HCT116 (cell line): Measurements from ENCODE around the gene MEG3. TPM values are rescaled to one million over a fixed set of nuclear protein-coding genes. Genes with fewer than 3 reads are reported as not detected.

Experiments
- ATAC-seq: fragments of 200-7000 bp; cut with Tn5 transposase; 2 replicates; pipeline ENCODE4 v1.9.1; 2020; ENCODE audit warnings: mild to moderate bottlenecking, moderate library complexity
- BruUV-seq: library from RNA; stranded (reverse); fragments of 400-500 nt; replicated peaks from 2 replicates; lab custom pipeline; 2021; lab: Mats Ljungman, UMichigan
- CTCF ChIA-PET: fragments of 300-600 bp; sonication (Branson Sonifier 250); formaldehyde crosslinking; loops from one replicate; lab custom pipeline; 2021; ENCODE audit warnings: antibody characterized with exemption; lab: Charles Lee
- POLR2A ChIA-PET: fragments of 300-600, 350-600 bp; sonication (Branson Sonifier 250); formaldehyde crosslinking; loops from one replicate; lab custom pipeline; 2021; ENCODE audit warnings: antibody characterized with exemption; lab: Charles Lee
- RAD21 ChIA-PET, 2 experiments: fragments of 300-600 bp; sonication (Branson Sonifier 250); formaldehyde crosslinking; loops; one replicate each; lab custom pipeline; 2023; ENCODE audit warnings: low total read pairs in 2 of 2; ENCODE audit not compliant: uncharacterized antibody in 2 of 2, unreplicated experiment in 2 of 2, low non-redundant PET in 1 of 2; lab: Charles Lee
- DNase-seq: peaks from one replicate; pipeline ENCODE4 v3.0.0-alpha.2; 2010; ENCODE audit warnings: low read depth, low spot score
- H2AFZ ChIP-seq: fragments of 200-600 bp; shearing (Covaris generic), sonication (generic); 2 replicates; pipeline ENCODE4 v1.6.1; 2017; ENCODE audit warnings: low read depth, mixed run types, mixed read lengths, antibody characterized with exemption, low read length; ENCODE audit not compliant: poor library complexity, severe bottlenecking
- H3K27ac ChIP-seq: 2 replicates; pipeline ENCODE4 v1.5.1; 2012; ENCODE audit warnings: low read depth, low read length
- H3K27me3 ChIP-seq: fragments of 200-600 bp; sonication (generic); 2 replicates; pipeline ENCODE4 v1.6.1; 2016; ENCODE audit warnings: mixed run types, low read length, mixed read lengths; ENCODE audit not compliant: insufficient read depth
- H3K36me3 ChIP-seq, 2 experiments: fragments of 200-500 bp in 1 of 2; fragments of 200-600 bp in 1 of 2; sonication (Bioruptor generic) in 1 of 2; sonication (generic) in 1 of 2; 2 replicates each; pipeline versions ENCODE4 v1.5.1 to v1.6.1; 2014 to 2016; ENCODE audit warnings: low read length in 2 of 2, inconsistent platforms in 1 of 2, mixed read lengths in 1 of 2, mixed run types in 1 of 2; ENCODE audit not compliant: insufficient read depth in 2 of 2, control insufficient read depth in 1 of 2
- H3K4me1 ChIP-seq, 2 experiments: fragments of 200-600 bp in 1 of 2; sonication (generic) in 1 of 2; 2 replicates each; pipeline versions ENCODE4 v1.5.1 to v1.6.1; 2012 to 2017; ENCODE audit warnings: low read length in 2 of 2, inconsistent platforms in 1 of 2, mild to moderate bottlenecking in 1 of 2, mixed read lengths in 1 of 2, mixed run types in 1 of 2, moderate library complexity in 1 of 2; ENCODE audit not compliant: insufficient read depth in 2 of 2, control insufficient read depth in 1 of 2
- H3K4me2 ChIP-seq: fragments of 200-600 bp; sonication (generic); 2 replicates; pipeline ENCODE4 v1.6.1; 2017; ENCODE audit warnings: mixed run types, low read length, mixed read lengths
- H3K4me3 ChIP-seq, 2 experiments: fragments of 200-600 bp in 1 of 2; sonication (generic) in 1 of 2; replicated peaks in 1 of 2; 2 replicates each; pipeline ENCODE4 v1.5.1; 2011 to 2016; ENCODE audit warnings: low read length in 2 of 2, control low read depth in 1 of 2, low read depth in 1 of 2, mild to moderate bottlenecking in 1 of 2, mixed read lengths in 1 of 2, mixed run types in 1 of 2
- H3K79me2 ChIP-seq: fragments of 200-600 bp; sonication (generic); 2 replicates; pipeline ENCODE4 v1.6.1; 2017; ENCODE audit warnings: mild to moderate bottlenecking, mixed run types, low read length, moderate library complexity, mixed read lengths; ENCODE audit not compliant: insufficient read depth
- H3K9ac ChIP-seq: fragments of 200-600 bp; sonication (generic); 2 replicates; pipeline ENCODE4 v1.6.1; 2016; ENCODE audit warnings: low read length, mixed read lengths
- H3K9me2 ChIP-seq: fragments of 200-600 bp; sonication (generic), shearing (Covaris generic); 2 replicates; pipeline ENCODE4 v1.6.1; 2017; ENCODE audit warnings: mixed run types, mild to moderate bottlenecking, moderate library complexity; ENCODE audit not compliant: insufficient read depth
- H3K9me3 ChIP-seq, 2 experiments: fragments of 200-500 bp in 1 of 2; fragments of 200-600 bp in 1 of 2; sonication (Bioruptor generic) in 1 of 2; sonication (generic) in 1 of 2; 2 replicates each; pipeline ENCODE4 v1.6.1; 2014 to 2017; ENCODE audit warnings: low read length in 2 of 2, mixed read lengths in 2 of 2, inconsistent platforms in 1 of 2, low read depth in 1 of 2, mild to moderate bottlenecking in 1 of 2, mixed run types in 1 of 2, moderate library complexity in 1 of 2; ENCODE audit not compliant: control insufficient read depth in 1 of 2, insufficient read depth in 1 of 2
- H4K20me1 ChIP-seq: fragments of 200-600 bp; sonication (generic), shearing (Covaris generic); 2 replicates; pipeline ENCODE4 v1.6.1; 2017; ENCODE audit warnings: mixed run types, mild to moderate bottlenecking, moderate library complexity; ENCODE audit not compliant: insufficient read depth
- ATF3 ChIP-seq: IDR thresholded peaks from 2 replicates; pipeline ENCODE4 v1.6.1; 2012
- CBX3 ChIP-seq: IDR thresholded peaks from 2 replicates; pipeline ENCODE4 v1.6.1; 2012; ENCODE audit warnings: low read depth
- CTCF ChIP-seq, 3 experiments: fragments of 200-600 bp in 1 of 3; sonication (generic) in 1 of 3; IDR thresholded peaks in 2 of 3; conservative IDR thresholded peaks in 1 of 3; 2 replicates each; pipeline ENCODE4 v1.5.1; 2012 to 2017; ENCODE audit warnings: low read depth in 2 of 3, low read length in 2 of 3, antibody characterized with exemption in 1 of 3, borderline replicate concordance in 1 of 3, control low read depth in 1 of 3, mild to moderate bottlenecking in 1 of 3, mixed read lengths in 1 of 3, mixed run types in 1 of 3, moderate library complexity in 1 of 3; ENCODE audit not compliant: insufficient read depth in 1 of 3
- EGR1 ChIP-seq: IDR thresholded peaks from 2 replicates; pipeline ENCODE4 v1.6.1; 2012; ENCODE audit warnings: low read depth
- ELF1 ChIP-seq: IDR thresholded peaks from 2 replicates; pipeline ENCODE4 v1.6.1; 2012; ENCODE audit warnings: low read depth, borderline replicate concordance
- EZH2 ChIP-seq: fragments of 200-600 bp; sonication (generic); IDR thresholded peaks from 2 replicates; pipeline ENCODE4 v1.6.1; 2017; ENCODE audit warnings: antibody characterized with exemption, mixed run types
- EZH2phosphoT487 ChIP-seq: fragments of 200-600 bp; IDR thresholded peaks from 2 replicates; pipeline ENCODE4 v1.6.1; 2018; ENCODE audit warnings: antibody characterized with exemption, borderline replicate concordance
- MAX ChIP-seq: IDR thresholded peaks from 2 replicates; pipeline ENCODE4 v1.6.1; 2012
- RAD21 ChIP-seq: IDR thresholded peaks from 2 replicates; pipeline ENCODE4 v1.6.1; 2012; ENCODE audit warnings: low read depth, mild to moderate bottlenecking
- SIN3A ChIP-seq: IDR thresholded peaks from 2 replicates; pipeline ENCODE4 v1.6.1; 2012; ENCODE audit warnings: low read depth
- SRF ChIP-seq: IDR thresholded peaks from 2 replicates; pipeline ENCODE4 v1.6.1; 2012; ENCODE audit warnings: low read depth
- YY1 ChIP-seq: IDR thresholded peaks from 2 replicates; pipeline ENCODE4 v1.6.1; 2011; ENCODE audit warnings: low read length, low read depth, moderate library complexity, mild to moderate bottlenecking; ENCODE audit not compliant: insufficient replicate concordance; ENCODE audit errors: extremely low read depth
- ZBTB33 ChIP-seq: IDR thresholded peaks from 2 replicates; pipeline ENCODE4 v1.6.1; 2011; ENCODE audit warnings: mild to moderate bottlenecking, low read length, moderate library complexity; ENCODE audit not compliant: insufficient replicate concordance; ENCODE audit errors: extremely low read depth
- ZFX ChIP-seq: fragments of 450-650 bp; IDR thresholded peaks from 2 replicates; pipeline ENCODE4 v1.6.1; 2017
- ZNF274 ChIP-seq: fragments of 200-500 bp; sonication (Bioruptor generic); IDR thresholded peaks from 2 replicates; pipeline ENCODE4 v1.6.1; 2014; ENCODE audit warnings: mild to moderate bottlenecking, low read depth, low read length, inconsistent platforms
- intact Hi-C: fragments of 100-400 bp; cut with micrococcal nuclease; formaldehyde crosslinking; loops from 2 replicates; pipeline ENCODE4 v1.10.0; 2022
- total RNA-seq: library from RNA; stranded (reverse); gene quantifications from one replicate; pipeline ENCODE4 v1.2.1, GENCODE V29; 2021; ENCODE audit not compliant: unreplicated experiment

MEG3 gene
- total RNA-seq, 1 experiment from 2014 or later: 2.5 TPM

- ChIA-PET CTCF (no interaction called here), POLR2A (no interaction called here)
- Histone ChIP-seq H3K4me1 (peaks cover 0 to 16% of the 10 kb centered on the region in 2 experiments; a peak in 2 of 4 replicates), H2AFZ (no peak overlapping the region), H3K27me3 (no peaks in the 10 kb centered on the region; the same call in 1 of the 2 replicates), H3K4me3 (no peak overlapping the region), H3K9me2 (no peaks in the 10 kb centered on the region), H4K20me1 (no peaks in the 10 kb centered on the region), H3K79me2 (no peaks in the 10 kb centered on the region)
- ATAC-seq: no peak
- no peak for DNase-seq
- no peak for TF ChIP-seq EGR1
- TF ChIP-seq SRF: no peak
- TF ChIP-seq, all 23 proteins: peak for 0
- RAD21 ChIA-PET: interaction anchor here in 1 of 2 experiments (0.7 kb wide), 1 partner anchor 201 kb away, joined by 3 read pairs; no protein-coding TSS in a partner anchor
- Histone ChIP-seq H3K27ac (no peak overlapping the region), H3K4me2 (no peak overlapping the region), H3K9ac (no peak overlapping the region), H3K9me3 (no peaks in the 10 kb centered on the region), H3K36me3 (no peaks in the 10 kb centered on the region)
- BruUV-seq: no TSS peak
- intact Hi-C loops: no loop called here
These were observed 38.3 kb downstream of the MEG3 start for GRCh38 chr14:100864206-100864605.

GRCh38 chr14:100864960-100865681, 39.2 kb downstream of the MEG3 start:
- Histone ChIP-seq H3K27ac (no peak overlapping the region), H2AFZ (no peak overlapping the region), H3K4me2 (no peak overlapping the region), H3K27me3 (no peaks in the 10 kb centered on the region; the same call in 1 of the 2 replicates), H3K79me2 (no peaks in the 10 kb centered on the region), H3K4me3 (no peak overlapping the region), H3K9me3 (no peaks in the 10 kb centered on the region), H3K4me1 (peaks cover 0 to 16% of the 10 kb centered on the region in 2 experiments; a peak in 2 of 4 replicates), H3K9ac (no peak overlapping the region), H3K9me2 (no peaks in the 10 kb centered on the region), H4K20me1 (no peaks in the 10 kb centered on the region), H3K36me3 (no peaks in the 10 kb centered on the region)
- POLR2A ChIA-PET: no interaction called here
- intact Hi-C loops: no loop called here
- RAD21 ChIA-PET: no interaction called here
- CTCF ChIA-PET: no interaction called here
- TF ChIP-seq EZH2: no peak
- TF ChIP-seq SIN3A: no peak
- TF ChIP-seq ZFX: no peak
- no peak for TF ChIP-seq YY1
- TF ChIP-seq RAD21: no peak
- no peak for TF ChIP-seq EGR1
- no peak for TF ChIP-seq ZNF274
- TF ChIP-seq EZH2phosphoT487: no peak
- TF ChIP-seq CTCF (IDR thresholded peaks at IDR 0.05 in 2 of 3, conservative IDR thresholded peaks at IDR 0.05 in 1 of 3; ENCODE audit: borderline replicate concordance in 1 of 3, insufficient read depth in 1 of 3, low read depth in 2 of 3, low read length in 2 of 3): no peak
- TF ChIP-seq ATF3: no peak
- TF ChIP-seq ELF1: no peak
- no peak for TF ChIP-seq ZBTB33
- TF ChIP-seq CBX3: no peak
- TF ChIP-seq SRF: no peak
- TF ChIP-seq MAX: no peak
- no peak for ATAC-seq
- no peak for DNase-seq
- no TSS peak for BruUV-seq
